GM19397 (cell line): Measurements from ENCODE around the gene TCHP.
"Not testable (repeated sequence)": the region's sequence is repeated elsewhere in the genome, so short reads cannot be mapped to it uniquely, and the experiment has no call there.

Experiments
- ATAC-seq: cut with Tn5 transposase; IDR thresholded peaks from one replicate; pipeline ENCODE4 v1.9.1; 2021; ENCODE audit warnings: mild to moderate bottlenecking, moderate library complexity; ENCODE audit not compliant: unreplicated experiment

The TCHP gene

DNA sequence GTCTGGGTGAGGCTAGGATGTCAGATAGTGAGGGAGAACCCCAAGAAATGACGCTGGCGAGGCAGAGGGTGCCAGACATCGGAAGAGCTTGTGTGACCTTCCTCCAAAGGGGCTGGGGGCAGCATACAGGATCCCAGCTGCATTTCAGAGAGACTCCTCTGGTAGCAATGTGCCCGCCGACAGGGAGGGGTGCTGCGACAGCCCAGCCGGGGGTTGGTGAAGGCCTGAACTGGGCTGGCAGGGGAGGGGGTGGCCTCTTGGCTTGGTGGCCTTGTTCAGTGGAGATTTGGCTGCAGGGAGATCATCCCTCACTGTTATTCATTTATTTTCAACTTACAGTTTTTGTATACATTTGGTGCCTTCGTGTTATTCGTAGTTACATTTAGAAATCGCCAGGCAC is 5.2 kb downstream of the TCHP start:
- ATAC-seq: no peak

DNA sequence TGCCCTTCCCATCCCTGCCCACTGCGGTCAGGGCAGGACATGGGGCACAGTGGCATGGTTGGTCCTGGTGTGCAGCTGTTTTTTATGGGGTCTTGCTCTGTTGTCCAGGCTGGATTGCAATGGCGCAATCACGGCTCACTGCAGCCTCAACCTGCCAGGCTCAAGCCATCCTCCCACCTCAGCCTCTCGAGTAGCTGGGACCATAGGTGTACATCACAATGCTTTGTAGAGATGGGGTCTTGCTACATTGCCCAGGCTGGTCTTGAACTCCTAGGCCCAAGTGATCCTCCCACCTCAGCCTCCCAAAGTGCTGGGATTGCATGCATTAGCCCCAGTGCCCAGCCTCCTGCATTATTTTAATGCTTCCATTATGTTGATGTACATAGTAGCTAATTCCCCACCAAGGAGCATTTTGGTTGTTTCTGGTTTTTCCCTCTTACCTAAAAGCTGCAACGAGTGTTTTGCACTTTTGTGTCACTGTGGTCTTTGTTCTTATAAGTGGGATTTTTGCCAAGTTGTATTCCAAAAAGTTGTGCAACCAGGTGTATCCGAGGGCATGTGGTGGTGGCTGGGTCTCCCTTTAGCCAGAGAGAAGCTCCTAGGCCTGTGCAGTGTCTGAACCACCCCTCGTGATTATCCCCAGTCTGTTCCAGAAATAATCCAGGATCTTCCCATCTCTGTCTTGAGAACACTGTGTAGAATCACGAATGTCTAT is 10.3 kb downstream of the TCHP start:
- ATAC-seq: no peak

DNA sequence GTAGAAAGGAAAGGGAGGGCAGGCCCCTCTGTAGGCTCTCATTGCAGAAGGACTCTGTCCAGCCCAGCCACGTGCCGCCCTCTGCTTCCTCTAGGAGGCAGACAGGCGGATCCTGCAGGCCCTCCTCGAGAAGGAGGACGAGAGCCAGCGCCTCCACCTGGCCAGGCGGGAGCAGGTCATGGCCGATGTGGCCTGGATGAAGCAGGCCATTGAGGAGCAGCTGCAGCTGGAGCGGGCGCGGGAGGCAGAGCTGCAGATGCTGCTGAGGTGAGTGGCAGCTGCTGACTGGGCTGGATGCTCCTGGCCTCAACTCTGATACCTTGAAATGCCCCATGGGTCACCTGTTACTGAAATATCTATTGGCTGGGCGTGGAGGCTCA is 10.9 kb downstream of the TCHP start:
- no peak for ATAC-seq

DNA sequence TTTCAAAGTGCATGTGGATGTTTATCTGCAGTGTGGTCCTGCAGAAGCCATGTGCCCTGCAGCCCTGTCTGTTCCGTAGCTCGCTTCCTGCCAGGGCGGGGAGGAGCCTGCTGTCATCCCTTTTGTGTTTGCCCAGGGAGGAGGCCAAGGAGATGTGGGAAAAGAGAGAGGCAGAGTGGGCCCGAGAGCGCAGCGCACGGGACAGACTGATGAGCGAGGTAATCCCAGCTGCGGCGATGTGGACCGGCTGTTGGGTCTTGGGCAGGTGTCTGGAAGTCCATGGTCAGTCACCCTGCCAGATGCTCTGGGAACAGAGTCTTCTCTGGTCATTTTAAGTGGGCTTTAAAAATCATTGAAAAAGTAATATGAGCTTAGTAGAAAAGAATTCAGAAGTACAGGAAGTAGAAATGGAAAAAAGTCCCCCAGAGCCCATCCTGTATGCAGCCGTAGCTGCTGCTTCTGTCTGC is 12.8 kb downstream of the TCHP start:
- ATAC-seq: no peak

DNA sequence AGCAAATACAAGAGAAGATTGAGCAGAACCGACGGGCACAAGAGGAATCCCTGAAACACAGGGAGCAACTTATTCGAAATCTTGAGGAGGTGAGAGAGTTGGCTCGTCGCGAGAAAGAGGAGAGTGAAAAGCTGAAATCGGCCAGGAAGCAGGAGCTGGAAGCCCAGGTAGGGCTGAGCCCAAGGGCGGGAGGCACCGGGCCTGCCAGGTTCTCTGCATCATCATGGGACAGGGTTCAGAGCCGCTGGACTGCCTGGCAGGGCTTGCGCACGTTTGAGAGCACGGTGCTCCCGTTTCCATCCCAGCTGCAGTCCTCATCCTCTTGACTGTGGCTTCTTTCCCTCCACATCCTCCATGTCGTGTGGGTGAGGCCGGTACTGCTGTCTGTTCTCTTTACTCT is 14.4 kb downstream of the TCHP start:
- no peak for ATAC-seq

DNA sequence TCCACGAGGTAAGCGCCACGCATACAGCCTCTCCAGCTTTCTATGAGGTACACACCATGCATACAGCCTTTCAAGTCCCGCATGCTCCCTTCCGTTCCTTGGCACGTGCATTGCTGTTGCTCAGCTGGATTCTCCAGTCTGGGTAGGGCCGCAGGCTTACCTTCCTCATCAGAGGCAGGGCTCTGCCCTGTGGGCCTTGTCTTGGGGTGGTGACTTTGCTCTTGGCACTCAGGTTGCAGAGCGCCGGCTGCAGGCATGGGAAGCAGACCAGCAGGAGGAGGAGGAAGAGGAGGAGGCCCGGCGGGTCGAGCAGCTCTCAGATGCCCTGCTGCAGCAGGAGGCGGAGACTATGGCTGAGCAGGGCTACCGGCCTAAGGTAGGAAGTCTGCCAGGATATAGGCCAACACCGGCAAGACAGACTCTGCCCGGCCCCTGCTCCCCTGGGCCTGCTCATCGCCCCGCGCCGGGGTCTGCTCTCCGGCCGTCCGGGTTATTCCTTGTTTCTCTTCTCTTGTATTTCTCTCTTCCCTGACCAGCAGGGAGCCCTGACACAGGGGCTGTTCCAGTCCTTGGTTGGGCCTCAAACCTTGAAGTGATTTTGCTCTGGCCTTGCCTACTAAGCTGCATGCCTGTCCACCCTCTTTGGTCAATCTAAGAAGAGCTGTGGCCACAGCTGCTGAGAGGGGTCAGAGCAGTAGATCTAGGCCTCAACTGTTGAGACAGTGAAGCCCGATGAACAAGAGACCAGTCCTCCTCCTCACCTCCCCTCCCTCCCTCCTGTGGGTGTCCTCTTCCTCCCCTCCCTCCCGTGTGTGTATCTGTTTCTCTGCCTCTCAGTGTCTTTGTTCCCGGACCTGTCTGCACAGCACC is 15.3 kb downstream of the TCHP start:
- no peak for ATAC-seq

DNA sequence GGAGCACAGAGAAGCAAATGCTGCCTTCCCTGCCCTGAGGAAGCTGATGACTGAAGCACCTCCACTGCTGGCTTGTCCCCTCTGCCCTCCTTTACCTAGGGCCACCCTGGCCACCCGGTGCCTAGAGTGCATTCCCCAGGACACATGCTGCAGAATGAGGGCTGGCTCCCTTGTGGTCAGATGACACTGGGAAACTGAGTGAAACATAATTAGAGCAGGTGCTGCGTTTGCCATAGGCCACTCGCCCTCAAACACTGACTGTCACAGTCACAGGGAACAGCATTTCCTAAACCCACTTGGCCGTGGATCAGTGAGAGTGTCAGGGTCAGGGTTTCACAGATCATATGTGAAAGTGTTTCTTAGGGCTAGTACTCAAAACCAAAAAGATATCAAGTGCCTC is 16.0 kb downstream of the TCHP start:
- ATAC-seq: no peak

DNA sequence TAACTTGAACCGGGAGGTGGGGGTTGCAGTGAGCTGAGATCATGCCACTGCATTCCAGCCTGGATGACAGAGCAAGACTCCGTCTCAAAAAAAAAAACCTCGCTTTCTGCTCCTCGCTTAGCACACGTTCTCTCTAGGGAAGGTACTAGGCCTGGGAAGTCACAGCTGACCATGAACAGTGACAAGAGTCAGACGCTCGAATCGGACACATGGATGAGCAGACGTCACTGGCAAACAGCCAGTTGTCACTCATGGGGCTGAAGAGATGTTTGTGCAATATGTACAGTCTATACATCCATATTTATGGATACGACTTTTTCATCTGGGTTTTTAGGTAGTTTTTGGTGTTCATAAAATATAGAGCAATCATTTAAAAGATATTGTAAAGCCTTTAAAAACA is 19.4 kb downstream of the TCHP start:
- ATAC-seq: no peak

DNA sequence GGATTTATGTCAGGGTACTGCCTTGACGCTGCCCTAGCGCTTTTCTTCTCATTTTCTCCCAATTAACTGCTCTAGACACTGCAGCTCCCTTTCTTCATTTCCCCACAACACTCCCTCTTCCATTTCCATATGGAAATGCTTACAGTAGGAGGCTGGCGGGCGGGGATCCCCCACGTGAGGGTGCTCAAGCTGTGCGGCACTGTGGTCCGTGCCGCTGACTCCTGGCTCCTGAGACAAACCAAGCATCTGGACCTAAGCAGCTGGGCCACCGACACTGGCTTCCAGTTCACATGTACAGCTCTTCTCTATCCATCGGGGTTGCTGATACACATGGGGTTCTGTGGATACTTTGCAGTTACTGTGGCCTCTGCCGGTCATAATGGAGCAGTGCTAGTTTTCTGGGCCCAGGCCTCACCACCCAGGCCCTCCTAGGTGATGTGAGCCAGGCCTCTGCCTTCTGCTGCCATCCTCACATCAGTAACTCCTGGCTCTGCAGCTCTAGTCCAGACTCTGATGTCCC is 20.2 kb downstream of the TCHP start:
- no peak for ATAC-seq

DNA sequence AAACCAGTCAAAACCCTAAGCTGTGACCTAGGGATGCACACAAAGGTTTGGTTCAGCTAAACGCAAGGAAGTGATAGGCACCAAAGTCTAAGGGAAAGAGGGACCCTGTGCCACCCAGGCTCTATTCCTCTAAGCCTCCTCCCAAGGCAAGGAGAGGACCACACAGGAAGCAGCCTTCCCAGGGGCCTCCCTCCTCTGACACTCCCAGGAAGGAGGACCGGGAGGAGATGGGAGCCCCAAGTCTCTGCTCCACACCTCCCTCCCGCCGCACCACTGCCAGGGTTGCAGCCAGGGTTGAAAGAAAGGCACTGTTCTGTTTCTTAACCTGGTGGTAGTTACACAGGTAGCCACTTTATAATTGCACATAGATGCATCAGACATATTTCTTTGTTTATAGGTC is 21.9 kb downstream of the TCHP start:
- ATAC-seq: no peak

DNA sequence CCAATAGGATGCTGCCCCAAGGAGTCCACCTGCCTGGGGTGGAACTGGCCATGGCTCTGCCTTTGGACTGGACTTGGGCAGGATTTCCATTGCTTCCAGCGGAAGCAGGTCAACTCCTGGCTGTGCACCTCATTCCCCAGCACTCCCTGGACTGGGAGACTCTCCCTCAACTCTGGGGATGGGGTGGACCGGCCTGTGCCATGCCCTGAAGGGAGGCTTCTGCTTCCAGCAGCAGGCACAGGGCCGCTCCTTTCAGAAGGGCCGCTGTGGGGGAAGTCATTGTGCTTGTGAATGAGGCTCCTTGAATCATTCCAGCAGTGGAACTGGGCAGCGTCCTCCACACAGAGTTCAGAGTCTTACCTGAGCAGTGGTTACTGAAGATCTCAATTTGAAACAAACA is 23.0 kb downstream of the TCHP start:
- no peak for ATAC-seq

DNA sequence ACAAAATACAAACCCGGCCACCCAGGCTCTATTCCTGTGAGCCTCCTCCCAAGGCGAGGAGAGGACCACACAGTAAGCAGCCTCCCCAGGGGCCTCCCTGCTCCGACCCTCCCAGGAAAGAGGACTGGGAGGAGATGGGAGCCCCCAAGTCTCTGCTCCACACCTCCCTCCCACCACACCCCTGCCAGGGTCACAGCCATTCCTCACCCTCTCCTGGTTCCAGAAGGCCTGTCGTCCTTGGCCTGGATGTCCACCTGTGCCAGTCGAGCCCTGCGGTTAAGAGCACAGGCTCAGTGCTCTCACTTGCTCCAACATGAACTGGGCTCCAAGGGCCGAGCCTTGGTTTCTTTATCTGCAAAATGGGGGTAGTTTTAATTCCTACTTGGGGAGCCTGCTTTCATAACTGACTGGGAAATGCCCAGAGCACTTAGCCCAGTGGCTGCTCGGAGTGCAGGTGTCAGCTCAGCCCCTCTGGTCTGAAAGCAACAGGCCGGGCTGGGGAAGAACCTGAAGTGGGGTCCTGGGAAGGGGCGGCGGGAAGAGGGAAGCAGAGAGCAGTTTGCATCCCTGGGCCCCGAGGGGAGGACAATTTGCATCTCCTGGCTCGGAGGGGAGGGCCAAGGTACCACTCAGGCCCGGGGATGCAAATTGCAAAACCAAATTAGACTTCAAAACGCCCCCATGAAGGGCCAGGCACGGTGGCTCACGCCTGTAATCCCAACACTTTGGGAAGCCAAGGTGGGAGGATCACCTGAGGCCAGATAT is 23.6 kb downstream of the TCHP start:
- ATAC-seq: no peak

DNA sequence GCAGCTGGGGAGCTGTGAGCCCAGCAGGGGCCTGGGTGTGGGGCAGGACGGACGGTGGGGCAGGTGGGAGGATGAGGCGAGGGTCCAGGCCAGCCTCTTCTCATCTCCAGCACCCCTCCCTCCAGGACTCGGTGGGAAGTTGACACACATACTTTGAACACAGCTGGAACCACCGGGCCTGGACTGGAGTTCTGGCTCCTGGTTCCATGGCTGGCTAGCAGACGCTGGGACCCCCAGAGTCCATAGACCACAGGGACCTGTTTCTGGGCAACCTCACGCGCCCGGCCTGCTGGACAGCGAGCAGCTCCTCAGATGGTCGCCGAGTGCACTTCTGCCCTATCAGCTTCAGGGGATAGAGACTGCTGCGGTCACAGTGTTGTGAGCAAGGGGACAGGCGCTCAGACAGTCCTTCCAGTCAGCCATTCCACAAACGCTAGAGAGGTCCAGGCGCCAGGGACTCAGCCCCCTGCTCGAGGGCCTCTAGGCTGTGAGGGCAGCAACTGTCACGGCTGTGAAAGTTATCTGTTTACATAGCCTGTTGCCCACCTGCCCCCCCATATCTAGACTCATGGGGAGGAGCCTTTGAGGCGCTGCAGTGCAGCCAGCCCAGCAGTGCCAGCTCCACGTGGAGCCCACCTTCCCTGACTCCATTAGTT is 25.2 kb downstream of the TCHP start:
- ATAC-seq: no peak

DNA sequence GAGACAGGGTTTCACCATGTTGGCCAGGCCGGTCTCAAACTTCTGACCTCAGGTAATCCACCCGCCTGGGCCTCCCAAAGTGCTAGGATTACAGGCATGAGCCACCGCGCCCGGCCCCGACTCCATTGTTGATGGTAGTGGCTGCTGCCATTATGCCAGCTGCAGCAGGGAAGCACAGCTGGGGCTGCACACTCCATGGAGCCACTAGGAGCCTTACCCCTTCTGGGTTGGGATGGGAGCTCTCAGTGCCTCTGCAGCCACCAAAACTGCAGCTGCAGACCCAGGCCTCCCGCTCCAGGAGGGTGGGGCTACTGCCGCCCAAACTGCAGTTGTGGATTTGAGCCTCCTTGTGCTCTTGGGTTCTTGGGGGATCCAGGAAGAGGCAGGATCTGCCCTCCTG is 25.9 kb downstream of the TCHP start:
- ATAC-seq: no peak

DNA sequence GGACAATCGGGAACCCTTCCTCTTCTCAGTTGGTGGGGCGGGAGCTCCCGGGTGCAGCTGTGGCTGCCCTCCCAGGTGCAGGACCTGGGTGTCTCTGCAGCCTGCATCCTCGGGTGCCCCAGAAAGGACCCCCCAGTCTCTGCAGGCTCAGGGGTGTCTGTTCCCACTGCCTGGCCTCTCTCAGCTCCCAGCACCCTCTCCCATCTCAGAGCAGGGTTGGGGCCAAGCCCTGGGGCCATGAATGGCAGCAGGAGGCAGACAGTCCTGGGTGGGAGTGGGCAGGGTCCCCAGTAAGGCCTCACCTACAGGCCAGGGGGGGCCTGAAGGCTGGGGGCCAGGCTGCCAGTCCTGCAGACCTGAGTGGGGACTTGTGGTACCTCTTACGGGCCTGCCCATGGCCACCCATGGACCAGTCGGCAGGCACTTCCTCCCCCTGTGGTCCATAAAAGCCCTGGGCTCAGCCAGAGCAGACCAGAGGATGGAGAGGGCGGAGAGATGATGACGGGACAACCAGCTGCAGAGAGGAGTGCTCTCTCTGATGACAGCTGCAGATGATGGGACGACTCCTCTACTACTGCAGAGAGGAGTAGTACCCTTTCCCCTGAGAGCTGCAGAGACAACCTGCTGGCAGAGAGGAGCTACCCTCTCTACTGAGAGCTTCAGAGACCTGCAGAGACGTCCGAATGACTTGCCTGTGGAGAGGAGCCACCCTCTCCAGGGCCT is 26.6 kb downstream of the TCHP start:
- no peak for ATAC-seq

DNA sequence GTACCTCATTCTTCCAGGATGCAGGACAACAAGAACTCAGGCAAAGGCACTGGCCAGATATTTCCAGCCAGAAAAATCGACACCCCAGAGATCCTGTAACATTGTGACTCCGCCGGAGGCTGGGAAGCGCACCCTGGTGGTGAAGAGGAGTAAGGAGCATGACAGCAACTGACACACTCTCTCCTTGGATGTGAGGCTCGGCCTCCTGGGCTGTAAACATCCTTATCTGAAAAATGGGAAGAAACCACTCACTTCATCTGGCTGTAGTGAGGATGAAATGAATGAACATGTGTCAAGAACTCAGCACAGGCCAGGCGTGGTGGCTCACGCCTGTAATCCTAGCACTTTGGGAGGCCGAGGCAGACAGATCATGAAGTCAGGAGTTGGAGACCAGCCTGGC is 27.5 kb downstream of the TCHP start:
- no peak for ATAC-seq

DNA sequence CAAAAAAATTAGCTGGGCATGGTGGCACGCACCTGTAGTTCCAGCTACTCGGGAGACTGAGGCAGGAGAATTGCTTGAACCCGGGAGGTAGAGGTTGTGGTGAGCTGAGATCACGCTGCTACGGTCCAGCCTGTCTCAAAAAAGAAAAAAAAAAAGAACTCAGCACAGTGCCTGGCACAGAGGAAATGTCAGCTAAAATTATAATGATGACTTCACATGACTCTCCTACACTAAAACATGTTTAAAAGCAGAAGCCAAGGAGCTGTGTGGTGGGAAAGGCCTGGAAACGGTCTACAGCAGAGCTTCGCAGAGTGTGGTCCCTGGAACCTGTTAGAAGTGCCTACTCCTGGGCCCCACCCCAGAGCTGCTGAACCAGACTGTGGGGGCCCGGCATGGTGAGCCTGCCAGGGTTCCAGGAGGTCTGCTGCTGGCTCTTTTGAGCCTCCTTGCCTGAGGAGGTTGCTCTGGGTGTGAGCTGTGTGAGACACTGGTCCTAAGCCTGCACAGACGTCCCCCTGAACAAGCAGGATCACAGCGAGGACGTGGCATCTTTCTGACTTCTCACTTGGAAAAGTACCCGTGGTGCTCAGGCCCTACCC is 28.1 kb downstream of the TCHP start:
- no peak for ATAC-seq

DNA sequence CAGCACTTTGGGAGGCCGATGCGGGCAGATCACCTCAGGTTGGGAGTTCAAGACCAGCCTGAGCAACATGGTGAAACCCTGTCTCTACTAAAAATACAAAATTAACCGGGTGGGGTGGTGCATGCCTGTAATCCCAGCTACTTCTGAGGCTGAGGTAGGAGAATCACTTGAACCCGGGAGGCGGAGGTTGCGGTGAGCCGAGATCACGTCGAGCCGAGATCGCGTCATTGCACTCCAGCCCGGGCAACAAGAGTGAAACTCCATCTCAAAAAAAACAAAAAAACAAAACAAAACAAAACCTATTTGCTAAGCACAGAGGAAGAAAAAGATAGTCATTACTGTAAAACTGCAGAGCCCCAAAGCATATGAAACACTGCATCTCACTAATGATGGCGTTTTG is 29.3 kb downstream of the TCHP start:
- ATAC-seq: not testable (repeated sequence)

DNA sequence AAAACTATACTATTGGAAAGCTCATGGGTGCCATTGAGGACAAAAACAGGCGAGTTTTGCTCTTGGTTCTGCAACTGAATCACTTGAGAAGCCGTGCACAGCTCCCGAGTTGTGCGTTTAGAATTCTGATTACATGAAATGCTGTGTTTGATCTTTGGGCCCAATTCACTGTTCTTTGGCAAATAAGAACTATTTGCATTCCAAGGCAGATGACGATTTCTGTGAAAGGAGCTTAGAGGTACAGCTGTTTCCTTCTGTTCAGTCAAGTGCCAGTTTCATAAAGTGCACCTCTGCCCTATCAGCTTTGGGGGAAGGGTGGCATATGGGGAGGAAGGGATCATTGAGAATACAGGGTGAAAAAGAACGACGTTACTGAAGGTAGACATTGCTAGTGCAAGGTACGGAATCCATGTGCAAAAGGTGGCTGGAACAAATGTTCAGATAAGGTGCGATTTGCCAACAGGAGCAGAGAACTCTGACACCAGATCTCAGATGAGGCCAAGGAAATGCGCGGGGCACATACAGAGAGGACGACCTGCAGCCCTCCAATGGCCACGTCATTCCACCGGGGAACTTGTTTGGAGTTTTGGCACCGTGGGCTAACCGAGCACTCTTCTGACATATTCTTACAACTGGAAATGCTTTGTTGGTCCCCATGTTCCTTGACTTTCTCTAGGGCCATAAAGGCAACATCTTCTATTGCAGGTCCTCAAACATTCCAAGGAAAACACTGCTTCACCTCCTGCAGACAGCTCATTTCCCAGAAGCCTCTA is 30.1 kb downstream of the TCHP start:
- no peak for ATAC-seq
